SKM-1 treated with dmso at 0.1 percent for 144 hours (cell line): ENCODE results near the gene CDH2.

Experiments used
- DNase-seq: peaks from one replicate; lab custom pipeline; 2025; ENCODE audit not compliant: unreplicated experiment; lab: John Stamatoyannopoulos, UW

Gene CDH2

DNA sequence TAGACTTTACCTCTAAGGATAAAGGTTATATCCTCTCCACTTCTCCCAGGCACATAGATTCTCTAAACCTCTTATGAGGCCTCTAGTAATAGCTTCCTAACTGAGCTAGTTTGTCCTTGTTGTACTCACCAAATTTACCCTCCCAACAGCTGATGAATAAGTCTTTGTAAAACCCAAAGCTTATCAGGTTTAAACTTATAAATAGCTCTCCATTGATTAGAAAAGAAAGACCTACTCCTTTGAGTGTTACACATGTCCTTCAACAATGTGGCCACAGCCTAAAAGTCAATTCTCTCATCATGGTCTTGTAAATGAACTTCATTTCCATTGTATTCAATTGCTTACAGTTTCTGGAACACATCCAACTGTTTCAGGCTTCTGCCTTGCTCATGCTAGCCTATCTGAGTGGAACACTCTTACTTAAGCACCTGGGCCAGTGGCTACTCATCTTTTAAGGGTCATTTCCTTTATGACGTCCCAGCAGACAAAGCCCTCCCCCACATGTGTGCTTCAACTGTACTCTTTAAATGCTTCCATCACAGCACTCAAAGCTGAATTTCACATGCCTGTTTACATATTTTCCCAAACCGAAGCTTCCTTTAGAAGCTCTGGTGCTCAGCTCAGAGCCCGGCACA, 131.6 kb downstream of the CDH2 start:
- DNase-seq: no peak

- no peak for DNase-seq
These were observed 132.9 kb downstream of the CDH2 start for GRCh38 chr18:28044036-28044435.

DNA sequence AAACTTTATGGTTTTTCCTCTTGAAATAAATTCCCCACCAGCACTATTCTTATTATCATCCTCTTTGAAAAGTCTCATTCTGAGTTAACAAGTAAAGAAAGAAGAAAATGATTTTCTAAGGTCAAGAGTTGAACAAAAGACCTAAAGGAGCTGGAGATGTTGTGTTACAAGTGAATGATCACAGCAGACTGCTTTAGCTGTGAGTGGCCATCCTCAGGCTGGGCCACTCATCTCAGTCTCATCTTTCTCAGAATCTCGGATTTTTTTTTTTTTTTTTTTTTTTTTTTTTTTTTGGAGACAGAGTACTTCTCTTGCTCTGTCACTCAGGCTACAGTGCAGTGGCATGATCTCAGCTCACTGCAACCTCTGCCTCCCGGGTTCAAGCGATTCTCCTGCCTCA, 133.3 kb downstream of the CDH2 start:
- DNase-seq: no peak

GRCh38 chr18:28041366-28041765, 135.6 kb downstream of the CDH2 start:
- DNase-seq: no peak

DNA sequence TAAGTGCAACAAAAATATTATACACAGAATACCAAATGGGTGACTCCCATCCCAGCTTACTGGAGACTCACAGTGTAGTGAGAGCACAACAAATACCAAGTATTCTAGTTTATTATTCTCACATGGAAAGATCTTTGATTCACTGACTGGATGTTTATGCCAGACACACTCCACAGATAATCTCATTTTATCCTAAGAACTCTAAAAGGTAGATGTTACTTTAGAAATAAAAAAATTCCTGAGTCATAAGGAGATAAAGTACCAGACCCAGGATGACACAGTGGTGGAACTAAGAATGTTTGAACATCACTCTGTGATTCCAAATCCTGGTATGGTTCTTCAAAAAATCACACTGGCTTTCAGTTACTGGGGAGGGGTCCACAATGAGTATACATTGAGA, 136.2 kb downstream of the CDH2 start:
- DNase-seq: no peak

- DNase-seq: no peak
These were observed 136.7 kb downstream of the CDH2 start for GRCh38 chr18:28040211-28040610.

DNA sequence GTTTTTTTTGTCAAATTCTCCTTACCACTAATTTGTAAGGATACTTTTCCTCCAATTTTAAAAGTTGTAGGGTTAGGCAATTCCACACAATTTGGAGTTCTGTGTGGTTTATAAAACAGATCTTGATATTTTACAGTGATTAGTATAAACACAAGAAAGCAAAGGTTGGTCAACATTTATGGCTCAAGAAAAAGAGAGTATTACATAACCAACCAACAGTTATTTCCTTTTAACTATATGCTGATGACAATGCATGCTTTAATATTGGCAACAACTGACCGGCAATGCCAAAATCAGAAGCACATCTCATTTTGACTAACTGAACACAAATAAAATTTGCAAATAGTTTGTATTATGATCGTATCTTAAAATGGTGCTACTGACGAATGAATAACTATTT, 137.2 kb downstream of the CDH2 start:
- no peak for DNase-seq

GRCh38 chr18:28039078-28039477, 137.9 kb downstream of the CDH2 start:
- DNase-seq: no peak

DNA sequence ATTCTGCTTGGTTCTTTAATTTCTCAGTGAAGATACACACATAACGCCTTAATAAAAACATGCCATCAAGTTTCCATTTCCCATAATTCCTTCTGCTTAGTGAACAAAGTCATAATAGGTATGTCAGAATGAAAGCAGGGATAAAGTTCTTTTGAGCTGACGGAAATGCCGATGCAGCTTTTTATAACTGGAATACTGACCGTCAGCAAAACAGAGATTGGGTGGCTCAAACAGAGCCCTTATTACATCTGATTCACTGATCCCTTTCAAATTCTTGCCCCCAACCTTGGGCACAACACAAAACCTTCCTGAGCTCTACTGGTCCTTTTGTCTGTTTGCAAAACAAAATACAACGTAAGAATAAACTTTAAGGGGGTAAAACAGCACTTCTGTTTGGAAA, 140.4 kb downstream of the CDH2 start:
- no peak for DNase-seq

- DNase-seq: no peak
These were observed 142.4 kb downstream of the CDH2 start for GRCh38 chr18:28034567-28034966.

- DNase-seq: no peak
These were observed 144.8 kb downstream of the CDH2 start for GRCh38 chr18:28032177-28032576.

DNA sequence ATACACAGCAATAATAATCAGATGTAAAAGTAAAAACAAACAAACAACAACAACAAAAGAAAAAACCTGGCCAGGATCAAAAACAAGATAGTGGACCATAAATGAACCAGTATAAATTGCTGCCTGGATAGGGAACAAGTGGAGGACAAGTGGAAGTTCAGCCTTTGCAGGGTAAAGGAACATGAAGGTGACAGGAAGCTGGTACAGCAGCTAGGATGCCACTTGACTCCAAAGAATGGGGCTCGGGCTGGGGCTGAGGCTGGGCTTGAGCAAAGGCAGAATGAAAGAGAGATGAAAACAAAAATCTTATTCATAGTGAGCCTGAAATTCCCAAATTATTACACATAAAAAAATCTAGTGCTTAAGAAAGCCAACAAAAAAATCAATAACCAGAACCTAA, 146.5 kb downstream of the CDH2 start:
- DNase-seq: no peak

DNA sequence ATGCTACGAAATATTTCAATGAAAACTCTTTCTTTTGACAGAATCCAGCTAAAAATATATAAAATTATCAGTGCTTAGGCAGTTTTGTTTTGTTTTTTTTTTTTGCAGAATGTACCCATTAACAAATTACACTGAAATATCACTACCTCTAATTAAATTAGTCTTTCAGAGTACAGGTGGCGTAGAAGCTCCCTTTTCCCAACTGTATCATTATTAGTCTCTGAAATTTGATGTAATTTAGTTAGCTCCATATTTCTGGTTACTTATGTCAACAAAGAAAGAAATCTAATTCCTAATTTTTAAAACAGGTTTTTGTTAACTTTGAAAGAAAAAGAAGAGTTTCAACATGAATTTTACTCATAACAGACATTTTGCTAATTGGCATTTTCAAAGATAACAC, 149.2 kb downstream of the CDH2 start:
- no peak for DNase-seq

- no peak for DNase-seq
These were observed 157.4 kb downstream of the CDH2 start for GRCh38 chr18:28019425-28020108.

GRCh38 chr18:28018351-28018750, 158.6 kb downstream of the CDH2 start:
- DNase-seq: no peak

- no peak for DNase-seq
These were observed 161.3 kb downstream of the CDH2 start for GRCh38 chr18:28015671-28016070.

DNA sequence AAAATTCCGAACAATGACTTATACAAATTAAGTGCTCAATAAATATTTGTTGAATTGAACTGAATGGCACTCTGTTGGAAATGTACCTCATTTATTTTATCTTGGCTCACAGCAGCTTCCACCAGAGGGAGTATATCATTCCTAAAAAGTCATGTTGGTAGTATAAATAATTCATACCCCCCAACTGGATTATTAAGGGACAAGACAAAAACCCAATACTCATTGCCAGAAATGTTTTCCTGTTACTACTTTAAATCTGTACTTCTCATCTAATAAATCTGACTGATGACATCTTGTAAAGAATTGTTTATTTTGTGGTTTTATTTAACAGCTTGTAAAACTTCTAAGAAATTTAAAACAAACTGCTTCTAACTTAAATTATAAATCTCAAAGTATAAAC, 163.9 kb downstream of the CDH2 start:
- DNase-seq: no peak

DNA sequence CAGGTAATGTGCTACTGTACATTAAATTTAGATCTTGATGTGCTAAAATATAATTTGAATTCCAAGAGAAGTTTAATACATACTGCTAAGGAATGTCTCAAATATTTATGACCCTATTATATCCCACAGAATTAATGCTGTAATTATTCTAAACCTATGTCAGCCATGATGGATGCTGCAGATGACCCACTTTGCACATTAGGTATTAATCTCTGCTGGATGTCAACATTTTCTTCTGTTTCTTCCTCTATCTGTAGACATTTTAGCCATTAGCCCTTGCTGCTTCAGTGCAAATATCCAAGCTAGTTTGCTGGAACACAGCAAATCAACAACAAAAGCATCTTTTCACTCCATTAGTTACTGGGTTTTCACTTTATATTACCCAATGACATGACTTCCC, 164.6 kb downstream of the CDH2 start:
- no peak for DNase-seq

DNA sequence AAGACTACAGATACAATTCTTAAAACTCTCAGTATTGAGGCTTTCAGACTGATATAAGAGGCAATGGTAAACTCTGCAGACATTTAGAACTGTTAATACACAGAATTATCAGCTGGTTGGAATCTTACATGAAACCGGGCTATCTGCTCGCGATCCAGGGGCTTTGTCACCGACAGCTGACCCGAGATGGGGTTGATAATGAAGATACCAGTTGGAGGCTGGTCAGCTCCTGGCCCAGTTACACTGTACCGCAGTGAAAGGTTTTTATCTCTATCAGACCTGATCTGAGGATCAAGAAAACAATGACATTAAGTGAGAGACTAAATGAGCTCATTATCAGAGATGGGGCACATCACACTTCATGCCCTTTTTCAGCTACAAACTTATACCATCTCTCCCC, 167.3 kb downstream of the CDH2 start:
- DNase-seq: no peak

GRCh38 chr18:28007841-28008240, 169.1 kb downstream of the CDH2 start:
- no peak for DNase-seq

DNA sequence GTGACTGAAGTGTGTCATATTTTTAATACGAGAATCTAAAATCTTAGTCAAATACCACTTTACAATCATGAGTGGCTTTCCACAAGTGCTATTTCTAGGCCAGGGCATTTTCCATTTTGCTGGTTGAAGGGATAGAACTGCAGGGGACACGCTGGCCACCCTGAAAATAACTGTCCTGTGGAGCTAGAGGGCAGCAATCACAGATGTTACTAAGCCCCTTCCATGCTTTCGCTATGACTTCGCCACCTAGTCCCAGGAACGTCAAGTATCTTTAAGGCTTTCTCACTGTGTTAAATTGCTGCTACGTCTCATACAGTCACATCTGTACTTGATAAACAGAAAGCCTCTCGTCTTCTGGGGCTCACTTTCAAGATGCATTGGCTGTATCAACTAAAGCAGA, 171.8 kb downstream of the CDH2 start:
- no peak for DNase-seq

- no peak for DNase-seq
These were observed 172.3 kb downstream of the CDH2 start for GRCh38 chr18:28004606-28005005.

DNA sequence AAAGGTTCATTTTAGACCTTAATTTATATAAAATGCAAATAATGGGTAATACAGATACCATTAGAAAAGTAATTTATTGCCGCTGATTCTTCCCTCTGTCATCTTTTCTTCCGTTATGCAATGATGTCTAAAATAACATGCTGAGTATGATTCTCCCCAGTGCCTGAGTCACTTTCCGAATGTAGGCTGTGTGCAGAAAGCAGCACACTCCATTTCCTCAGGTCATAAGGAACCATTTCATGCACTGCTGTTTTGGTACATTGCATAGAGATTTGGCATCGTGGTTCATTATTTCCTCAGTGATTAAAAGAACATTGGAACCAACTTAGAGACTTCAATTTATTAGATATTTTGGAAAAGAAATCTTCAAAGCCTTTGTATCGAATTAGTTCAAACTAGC, 173.5 kb downstream of the CDH2 start:
- no peak for DNase-seq
